ENCODE measurements around the gene ZNF790. TPM values are rescaled to one million over a fixed set of nuclear protein-coding genes. Genes with fewer than 3 reads are reported as not detected.

Gene ZNF790
- total RNA-seq, 1 experiment from 2014 or later: 5.8 TPM

GRCh38 chr19:36849701-36850558 is 11.7 kb upstream of the ZNF790 start:
- POLR2A ChIA-PET: interaction anchor here (0.5 kb wide), 1 partner anchor 155 kb away, joined by 7 read pairs; no protein-coding TSS in a partner anchor
- intact Hi-C loops (cut with micrococcal nuclease; ENCODE audit: unreplicated experiment): loop anchor here (5.0 kb wide), 1 partner anchor 67 kb away; the partner anchor contains the start of genes ZNF568 and ZNF829

GRCh38 chr19:36847968-36848367 is 9.8 kb upstream of the ZNF790 start:
- Histone ChIP-seq H3K36me3 (ENCODE audit: control insufficient read depth, insufficient read depth, low read length) (no peaks in the 10 kb centered on the region), H3K4me3 (ENCODE audit: low read depth in 2 of 2, low read length in 2 of 2) (no peak overlapping the region), H3K4me1 (ENCODE audit: control insufficient read depth, insufficient read depth, low read length) (no peaks in the 10 kb centered on the region), H3K27ac (ENCODE audit: low read length) (no peak overlapping the region), H3K27me3 (ENCODE audit: control insufficient read depth, insufficient read depth, low read length) (no peaks in the 10 kb centered on the region), H3K9me3 (ENCODE audit: control insufficient read depth, insufficient read depth, low read depth, low read length) (no peaks in the 10 kb centered on the region)
- BruUV-seq (replicated peaks): TSS peak; percentile 45
- intact Hi-C loops (cut with micrococcal nuclease; ENCODE audit: unreplicated experiment) (no loop called here), in situ Hi-C loops (cut with HindIII; ENCODE audit: low pct_unique_long_range_greater_than_20kb, low sequenced_read_pairs) (no loop called here)
- ChIA-PET POLR2A (no interaction called here), CTCF (no interaction called here)
- DNase-seq (ENCODE audit: low read depth, low spot score): no peak
- ATAC-seq: no peak
- no peak for TF ChIP-seq TCF7L2 (IDR thresholded peaks at IDR 0.05; ENCODE audit: low read depth, low read length)

More at GRCh38 chr19:36849701-36850558, 11.7 kb upstream of the ZNF790 start:
- H3K27me3 ChIP-seq (ENCODE audit: control insufficient read depth, insufficient read depth, low read length): no peaks in the 10 kb centered on the region
- H3K4me1 ChIP-seq (ENCODE audit: control insufficient read depth, insufficient read depth, low read length): no peaks in the 10 kb centered on the region
- peaks cover 10% of the 10 kb centered on the region; the same call in 1 of the 2 replicates for H3K9me3 ChIP-seq (ENCODE audit: control insufficient read depth, insufficient read depth, low read depth, low read length)
- peak; percentile 85 for DNase-seq (ENCODE audit: low read depth, low spot score)
- in situ Hi-C loops (cut with HindIII; ENCODE audit: low pct_unique_long_range_greater_than_20kb, low sequenced_read_pairs): no loop called here
- H3K36me3 ChIP-seq (ENCODE audit: control insufficient read depth, insufficient read depth, low read length): no peaks in the 10 kb centered on the region
- CTCF ChIA-PET: interaction anchor here (0.5 to 0.6 kb wide), 2 partner anchors 9 to 660 kb away, joined by 3 to 7 read pairs; no protein-coding TSS in a partner anchor
- H3K4me3 ChIP-seq (ENCODE audit: low read depth in 2 of 2, low read length in 2 of 2): peak overlapping the region; percentile 58 to 93
- no peak for TF ChIP-seq SIN3A (IDR thresholded peaks at IDR 0.05; ENCODE audit: borderline replicate concordance, insufficient read depth, low read depth, low read length)
- no peak for TF ChIP-seq CTCF (IDR thresholded peaks at IDR 0.05)
- TF ChIP-seq POLR2AphosphoS5 (IDR thresholded peaks at IDR 0.05; ENCODE audit: low read depth, low read length): no peak
- ATAC-seq: peak; percentile 98
- BruUV-seq (replicated peaks): no TSS peak
- H3K27ac ChIP-seq (ENCODE audit: low read length): peak overlapping the region; percentile 90

GRCh38 chr19:36838784-36839324 is 667 bp upstream of the ZNF790 start:
- peak overlapping the region; percentile 75 to 93 for H3K4me3 ChIP-seq (ENCODE audit: low read depth in 2 of 2, low read length in 2 of 2)
- H3K36me3 ChIP-seq (ENCODE audit: control insufficient read depth, insufficient read depth, low read length): no peaks in the 10 kb centered on the region
- peaks cover 3% of the 10 kb centered on the region; the same call in 1 of the 2 replicates for H3K4me1 ChIP-seq (ENCODE audit: control insufficient read depth, insufficient read depth, low read length)
- ATAC-seq: peak; percentile 39; the same call in 1 of the 2 replicates
- TF ChIP-seq TCF7L2 (IDR thresholded peaks at IDR 0.05; ENCODE audit: low read depth, low read length) (no peak), POLR2AphosphoS5 (IDR thresholded peaks at IDR 0.05; ENCODE audit: low read depth, low read length) (no peak), REST (IDR thresholded peaks at IDR 0.05; ENCODE audit: insufficient read depth in 1 of 2, low read depth in 2 of 2, low read length in 1 of 2) (no peak), SIN3A (IDR thresholded peaks at IDR 0.05; ENCODE audit: borderline replicate concordance, insufficient read depth, low read depth, low read length) (no peak), CTCF (IDR thresholded peaks at IDR 0.05) (no peak)
- no peaks in the 10 kb centered on the region for H3K27me3 ChIP-seq (ENCODE audit: control insufficient read depth, insufficient read depth, low read length)
- intact Hi-C loops (cut with micrococcal nuclease; ENCODE audit: unreplicated experiment): no loop called here
- in situ Hi-C loops (cut with HindIII; ENCODE audit: low pct_unique_long_range_greater_than_20kb, low sequenced_read_pairs): no loop called here
- no TSS peak for BruUV-seq (replicated peaks)
- CTCF ChIA-PET: no interaction called here
- H3K9me3 ChIP-seq (ENCODE audit: control insufficient read depth, insufficient read depth, low read depth, low read length): peaks cover 10% of the 10 kb centered on the region; the same call in 1 of the 2 replicates
- peak overlapping the region; percentile 94 for H3K27ac ChIP-seq (ENCODE audit: low read length)
- POLR2A ChIA-PET: interaction anchor here (0.9 kb wide), 1 partner anchor 598 kb away, joined by 3 read pairs; no protein-coding TSS in a partner anchor
- no peak for DNase-seq (ENCODE audit: low read depth, low spot score)
